H1 (cell line): ENCODE results near the gene SLC27A6. TPM values are rescaled to one million over a fixed set of nuclear protein-coding genes. Genes with fewer than 3 reads are reported as not detected.
A peak's percentile ranks its signal among the peaks of the same experiment; 100 is the strongest.

Source experiments
- CTCF ChIA-PET: fragments of 300-600 bp; sonication (Branson Sonifier 250); formaldehyde crosslinking; loops from one replicate; lab custom pipeline; 2021; ENCODE audit not compliant: partially characterized antibody; lab: Charles Lee
- POLR2A ChIA-PET: fragments of 300-600 bp; sonication (Branson Sonifier 250); formaldehyde crosslinking; loops from one replicate; lab custom pipeline; 2021; ENCODE audit warnings: inconsistent platforms; ENCODE audit not compliant: partially characterized antibody; lab: Charles Lee
- DNase-seq, 2 experiments: peaks; one replicate each; pipeline versions ENCODE4 v3.0.0 to v3.0.0-alpha.2; 2010 to 2022; ENCODE audit warnings: low spot score in 2 of 2, low read depth in 1 of 2, mixed read lengths in 1 of 2
- FAIRE-seq: peaks from 2 replicates; lab custom pipeline; 2011; peaks lifted over from hg19 to GRCh38; lab: Jason Lieb, UNC
- H2AFZ ChIP-seq: 2 replicates; pipeline ENCODE4 v1.8.1; 2012; ENCODE audit warnings: low read length, inconsistent platforms
- H2AK5ac ChIP-seq: 2 replicates; pipeline ENCODE4 v1.6.1; 2013; ENCODE audit warnings: low read depth, low read length
- H2BK120ac ChIP-seq: replicated peaks from 2 replicates; pipeline ENCODE3; 2013; ENCODE audit warnings: low read depth, low read length, inconsistent platforms
- H2BK12ac ChIP-seq: 2 replicates; pipeline ENCODE4 v1.6.1; 2013; ENCODE audit warnings: low read depth, low read length
- H2BK15ac ChIP-seq: 2 replicates; pipeline ENCODE4 v1.6.1; 2013; ENCODE audit warnings: low read length
- H2BK20ac ChIP-seq: 2 replicates; pipeline ENCODE4 v1.6.1; 2013; ENCODE audit warnings: low read length
- H2BK5ac ChIP-seq: 2 replicates; pipeline ENCODE4 v1.6.1; 2013; ENCODE audit warnings: low read depth, low read length
- H3K14ac ChIP-seq: 2 replicates; pipeline ENCODE4 v1.6.1; 2013; ENCODE audit warnings: inconsistent platforms; ENCODE audit not compliant: insufficient read length
- H3K18ac ChIP-seq: 2 replicates; pipeline ENCODE4 v1.6.1; 2013; ENCODE audit warnings: low read length; ENCODE audit errors: extremely low read depth
- H3K23ac ChIP-seq: 2 replicates; pipeline ENCODE4 v1.6.1; 2013; ENCODE audit warnings: inconsistent platforms; ENCODE audit not compliant: insufficient read length
- H3K23me2 ChIP-seq: 2 replicates; pipeline ENCODE4 v1.6.1; 2013; ENCODE audit warnings: low read depth, low read length
- H3K27ac ChIP-seq: 2 replicates; pipeline ENCODE4 v1.6.1; 2011; ENCODE audit warnings: low read depth, low read length, inconsistent platforms
- H3K27me3 ChIP-seq, 4 experiments: replicated peaks in 1 of 4; 1 replicate in 1 of 4; 2 replicates in 3 of 4; pipeline versions ENCODE4 v1.6.1 to v1.8.1; 2011 to 2013; ENCODE audit warnings: low read length in 3 of 4, mild to moderate bottlenecking in 3 of 4, inconsistent platforms in 2 of 4, mixed read lengths in 2 of 4, moderate library complexity in 1 of 4; ENCODE audit not compliant: control insufficient read depth in 3 of 4, insufficient read depth in 3 of 4; ENCODE audit errors: extremely low read depth in 1 of 4
- H3K36me3 ChIP-seq, 4 experiments: 2 replicates each; pipeline versions ENCODE4 v1.6.1 to v1.8.1; 2011 to 2013; ENCODE audit warnings: mild to moderate bottlenecking in 4 of 4, low read length in 3 of 4, moderate library complexity in 2 of 4, control low read depth in 1 of 4, inconsistent platforms in 1 of 4; ENCODE audit not compliant: insufficient read depth in 4 of 4, control insufficient read depth in 2 of 4
- H3K4ac ChIP-seq: replicated peaks from 2 replicates; pipeline ENCODE3; 2013; ENCODE audit warnings: low read length, low read depth, mixed read lengths, inconsistent platforms; ENCODE audit not compliant: insufficient read length
- H3K4me1 ChIP-seq, 4 experiments: replicated peaks in 1 of 4; 1 replicate in 1 of 4; 2 replicates in 3 of 4; pipeline versions ENCODE4 v1.6.1 to v1.8.1; 2011 to 2013; ENCODE audit warnings: low read length in 3 of 4, inconsistent platforms in 2 of 4, mixed read lengths in 1 of 4; ENCODE audit not compliant: insufficient read depth in 4 of 4, control insufficient read depth in 3 of 4
- H3K4me2 ChIP-seq, 2 experiments: 2 replicates each; pipeline versions ENCODE4 v1.6.1 to v1.8.1; 2011 to 2013; ENCODE audit warnings: low read depth in 2 of 2, low read length in 2 of 2, control low read depth in 1 of 2, inconsistent platforms in 1 of 2, mild to moderate bottlenecking in 1 of 2; ENCODE audit not compliant: insufficient read depth in 1 of 2
- H3K4me3 ChIP-seq, 4 experiments: fragments of 200-600, 300-600 bp in 1 of 4; sonication (generic), shearing (Covaris generic), sonication (Bioruptor Twin) in 1 of 4; 2 replicates each; pipeline versions ENCODE4 v1.5.1 to v1.8.1; 2011 to 2016; ENCODE audit warnings: low read length in 4 of 4, low read depth in 3 of 4, control low read depth in 2 of 4, inconsistent platforms in 2 of 4, mild to moderate bottlenecking in 2 of 4, mixed read lengths in 1 of 4, moderate library complexity in 1 of 4; ENCODE audit not compliant: insufficient read depth in 2 of 4; ENCODE audit errors: extremely low read depth in 1 of 4
- H3K56ac ChIP-seq: replicated peaks from 2 replicates; pipeline ENCODE3; 2013; ENCODE audit warnings: low read depth, mild to moderate bottlenecking, mixed read lengths, low read length, inconsistent platforms; ENCODE audit not compliant: insufficient read length
- H3K79me1 ChIP-seq: 2 replicates; pipeline ENCODE4 v1.6.1; 2013; ENCODE audit warnings: low read depth, low read length, control low read depth
- H3K79me2 ChIP-seq, 2 experiments: 2 replicates each; pipeline versions ENCODE4 v1.6.1 to v1.8.1; 2012 to 2013; ENCODE audit warnings: low read length in 2 of 2, mild to moderate bottlenecking in 2 of 2, inconsistent platforms in 1 of 2; ENCODE audit not compliant: insufficient read depth in 2 of 2, control insufficient read depth in 1 of 2
- H3K9ac ChIP-seq, 4 experiments: replicated peaks in 1 of 4; 1 replicate in 1 of 4; 2 replicates in 3 of 4; pipeline versions ENCODE4 v1.6.1 to v1.8.1; 2011 to 2013; ENCODE audit warnings: low read depth in 3 of 4, low read length in 3 of 4, control low read depth in 2 of 4, mild to moderate bottlenecking in 2 of 4, moderate library complexity in 2 of 4, inconsistent platforms in 1 of 4; ENCODE audit errors: extremely low read depth in 1 of 4
- H3K9me3 ChIP-seq, 2 experiments: 2 replicates each; pipeline versions ENCODE4 v1.6.1 to v1.8.1; 2012 to 2013; ENCODE audit warnings: mild to moderate bottlenecking in 2 of 2, moderate library complexity in 2 of 2, control low read depth in 1 of 2, inconsistent platforms in 1 of 2, low read depth in 1 of 2, low read length in 1 of 2, mixed read lengths in 1 of 2; ENCODE audit not compliant: insufficient read depth in 2 of 2
- H4K20me1 ChIP-seq, 2 experiments: replicated peaks in 1 of 2; 2 replicates each; pipeline versions ENCODE3 to v1.8.1; 2011 to 2013; ENCODE audit warnings: inconsistent platforms in 2 of 2, low read length in 2 of 2, mild to moderate bottlenecking in 1 of 2; ENCODE audit not compliant: insufficient read depth in 2 of 2, control insufficient read depth in 1 of 2
- H4K5ac ChIP-seq: 2 replicates; pipeline ENCODE4 v1.6.1; 2013; ENCODE audit warnings: low read length, low read depth, mixed read lengths, inconsistent platforms; ENCODE audit not compliant: insufficient read length
- H4K8ac ChIP-seq: 2 replicates; pipeline ENCODE4 v1.8.0; 2013; ENCODE audit warnings: mild to moderate bottlenecking, moderate library complexity, low read length, inconsistent platforms; ENCODE audit not compliant: insufficient read depth; ENCODE audit errors: extremely low read depth
- H4K91ac ChIP-seq: replicated peaks from 2 replicates; pipeline ENCODE3; 2013; ENCODE audit warnings: low read length, mixed read lengths, inconsistent platforms; ENCODE audit not compliant: insufficient read length
- CBX5 ChIP-seq: fragments of 300-800, 300-1000 bp; sonication (generic); IDR thresholded peaks from 2 replicates; pipeline ENCODE4 v1.7.1; 2016; ENCODE audit warnings: antibody characterized with exemption, low read length, low read depth
- GTF2F1 ChIP-seq: IDR thresholded peaks from 2 replicates; pipeline ENCODE4 v1.6.1; 2012; ENCODE audit warnings: low read depth, low read length, improper control_type of control experiment, borderline replicate concordance
- RXRA ChIP-seq: IDR thresholded peaks from 2 replicates; pipeline ENCODE4 v1.6.1; 2011; ENCODE audit warnings: low read depth, mild to moderate bottlenecking, low read length, moderate library complexity; ENCODE audit not compliant: insufficient read depth
- SP2 ChIP-seq: IDR thresholded peaks from 2 replicates; pipeline ENCODE4 v1.6.1; 2012; ENCODE audit warnings: mild to moderate bottlenecking, low read length, inconsistent platforms
- WGBS, 2 experiments: shearing (Covaris generic) in 1 of 2; methylation state at CpG; one replicate each; pipeline versions ENCODE4 v1.1.6 to v1.1.7; 2013 to 2015; ENCODE audit warnings: low lambda C conversion rate in 2 of 2, mixed read lengths in 2 of 2, inconsistent platforms in 1 of 2, low coverage in 1 of 2, missing lambda C conversion rate in 1 of 2; ENCODE audit not compliant: insufficient replicate concordance in 2 of 2, insufficient coverage in 1 of 2, insufficient read length in 1 of 2; ENCODE audit errors: extremely low coverage in 1 of 2, missing lambda C conversion rate in 1 of 2; 5-methylcytosine and 5-hydroxymethylcytosine counted together
- polyA plus RNA-seq, 7 experiments: library from polyadenylated mRNA; depleted of rRNA in 3 of 7; stranded (reverse) in 5 of 7; unstranded in 2 of 7; fragments of >200 nt in 5 of 7; fragments of 200-250 nt in 2 of 7; gene quantifications; 1 replicate in 5 of 7; 2 replicates in 1 of 7; 4 replicates in 1 of 7; pipeline versions ENCODE4 v1.2.1 to v1.2.3, GENCODE V29; 2011 to 2013; ENCODE audit warnings: missing spikeins in 2 of 7, mixed read lengths in 2 of 7
- total RNA-seq: library from RNA; stranded (reverse); fragmentation: NEBNext Ultra II Directional; extraction: Animal tissue kit (Norgen Biotek cat#: 25700); gene quantifications from 2 replicates; pipeline ENCODE4 v1.2.1, GENCODE V29; 2021

Gene SLC27A6
- total and polyA plus RNA-seq, 2 of the 8 experiments (the other 6 are each of a cell fraction or from before 2014, with no cell fraction given) = 4.0 to 4.7 TPM

DNA sequence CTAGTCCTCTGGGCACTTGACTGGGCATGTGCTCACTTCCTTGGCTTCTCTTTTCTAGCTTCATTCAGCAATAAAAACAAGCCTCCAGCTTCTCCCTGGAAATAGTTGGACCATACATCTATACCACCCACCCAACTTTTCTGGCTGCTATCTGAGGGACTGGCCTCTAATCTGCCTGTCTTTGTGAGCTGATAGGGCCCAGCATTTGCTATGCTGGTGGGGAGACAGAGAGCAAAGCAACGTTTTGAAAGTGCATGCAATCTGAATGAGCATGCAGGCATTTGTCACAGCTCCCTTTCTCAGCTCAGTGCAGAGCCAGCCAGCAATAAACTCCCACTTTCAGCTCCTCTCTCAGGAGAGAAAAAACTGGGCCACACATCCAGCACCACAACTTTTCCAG is 78.6 kb downstream of the SLC27A6 start:
- no peak overlapping the region for H3K9ac ChIP-seq
- H4K20me1 ChIP-seq = no peaks in the 10 kb centered on the region
- ChIA-PET POLR2A (no interaction called here), CTCF (interaction anchor here (0.7 kb wide), 1 partner anchor 9 kb away, joined by 5 read pairs; no protein-coding TSS in a partner anchor)
- no peaks in the 10 kb centered on the region for H3K23me2 ChIP-seq
- H3K4me3 ChIP-seq = no peak overlapping the region
- H2BK120ac ChIP-seq = no peak overlapping the region
- H3K4ac ChIP-seq = no peak overlapping the region
- no peaks in the 10 kb centered on the region for H3K36me3 ChIP-seq
- no peaks in the 10 kb centered on the region for H3K9me3 ChIP-seq
- H2AFZ ChIP-seq = peak overlapping the region; percentile 50; the same call in 1 of the 2 replicates
- H2BK12ac ChIP-seq = no peak overlapping the region
- H3K23ac ChIP-seq = no peak overlapping the region
- WGBS, 2 experiments = 58% methylated on average over 1 of the region's 1 CpG; no CpG with 5 or more reads in 1 of the 2 experiments
- H3K79me2 ChIP-seq = no peaks in the 10 kb centered on the region
- H3K14ac ChIP-seq = no peak overlapping the region
- DNase-seq = no peak
- no peak overlapping the region for H4K91ac ChIP-seq
- H3K4me2 ChIP-seq = no peak overlapping the region
- no peak overlapping the region for H3K18ac ChIP-seq
- H4K8ac ChIP-seq = no peak overlapping the region
- H3K27ac ChIP-seq = no peak overlapping the region
- no peak overlapping the region for H2BK20ac ChIP-seq
- FAIRE-seq = no peak
- no peak overlapping the region for H2BK15ac ChIP-seq
- H3K79me1 ChIP-seq = no peaks in the 10 kb centered on the region
- H3K27me3 ChIP-seq = no peaks in the 10 kb centered on the region
- no peak overlapping the region for H3K56ac ChIP-seq
- H2BK5ac ChIP-seq = no peak overlapping the region
- no peak overlapping the region for H4K5ac ChIP-seq
- no peak overlapping the region for H2AK5ac ChIP-seq
- no peaks in the 10 kb centered on the region for H3K4me1 ChIP-seq
- TF ChIP-seq RXRA = no peak
- TF ChIP-seq CBX5 = no peak
- TF ChIP-seq GTF2F1 = no peak
- TF ChIP-seq SP2 = no peak
